ENCODE results near the gene EML5. TPM values are rescaled to one million over a fixed set of nuclear protein-coding genes. Genes with fewer than 3 reads are reported as not detected.

The EML5 gene
- total and polyA plus RNA-seq, 2 experiments from 2014 or later: 1.4 TPM; not detected in 1

GRCh38 chr14:88748288-88748687, 44.5 kb downstream of the EML5 start:
- H3K9me3 ChIP-seq (ENCODE audit: low read depth): no peaks in the 10 kb centered on the region
- H2AFZ ChIP-seq: no peak overlapping the region
- H3K79me2 ChIP-seq: no peaks in the 10 kb centered on the region
- H3K4me2 ChIP-seq: no peak overlapping the region
- no peaks in the 10 kb centered on the region for H3K36me3 ChIP-seq (replicated peaks; ENCODE audit: insufficient read depth, low read depth)
- no peaks in the 10 kb centered on the region for H3K27me3 ChIP-seq
- TF ChIP-seq EZH2 (IDR thresholded peaks at IDR 0.05; ENCODE audit: borderline replicate concordance): no peak
- TF ChIP-seq CTCF (IDR thresholded peaks at IDR 0.05; ENCODE audit: poor library complexity): no peak
- TF ChIP-seq EZH2phosphoT487 (IDR thresholded peaks at IDR 0.05; ENCODE audit: low read depth, severe bottlenecking, unreplicated experiment): no peak
- H3K9me2 ChIP-seq (replicated peaks; ENCODE audit: insufficient read depth): no peaks in the 10 kb centered on the region
- WGBS (ENCODE audit: low lambda C conversion rate, missing lambda C conversion rate): 94% methylated on average over 1 of the region's 1 CpG
- no peak for DNase-seq (ENCODE audit: low spot score)
- H3K4me3 ChIP-seq: no peak overlapping the region
- no peaks in the 10 kb centered on the region for H4K20me1 ChIP-seq (ENCODE audit: insufficient read depth, poor library complexity, severe bottlenecking)
- no peak overlapping the region for H3K27ac ChIP-seq
- H3K4me1 ChIP-seq (ENCODE audit: insufficient read depth): no peaks in the 10 kb centered on the region

GRCh38 chr14:88746052-88746451, 46.7 kb downstream of the EML5 start:
- DNase-seq (ENCODE audit: low spot score): no peak
- no peaks in the 10 kb centered on the region for H3K4me1 ChIP-seq (ENCODE audit: insufficient read depth)
- TF ChIP-seq EZH2 (IDR thresholded peaks at IDR 0.05; ENCODE audit: borderline replicate concordance) (no peak), EZH2phosphoT487 (IDR thresholded peaks at IDR 0.05; ENCODE audit: low read depth, severe bottlenecking, unreplicated experiment) (no peak), CTCF (IDR thresholded peaks at IDR 0.05; ENCODE audit: poor library complexity) (no peak)
- H3K79me2 ChIP-seq: no peaks in the 10 kb centered on the region
- no peak overlapping the region for H3K4me3 ChIP-seq
- H2AFZ ChIP-seq: no peak overlapping the region
- H4K20me1 ChIP-seq (ENCODE audit: insufficient read depth, poor library complexity, severe bottlenecking): no peaks in the 10 kb centered on the region
- no peaks in the 10 kb centered on the region for H3K27me3 ChIP-seq
- no peaks in the 10 kb centered on the region for H3K9me3 ChIP-seq (ENCODE audit: low read depth)
- 77% methylated on average over 1 of the region's 1 CpG for WGBS (ENCODE audit: low lambda C conversion rate, missing lambda C conversion rate)
- H3K27ac ChIP-seq: no peak overlapping the region
- H3K9me2 ChIP-seq (replicated peaks; ENCODE audit: insufficient read depth): no peaks in the 10 kb centered on the region
- no peaks in the 10 kb centered on the region for H3K36me3 ChIP-seq (replicated peaks; ENCODE audit: insufficient read depth, low read depth)
- no peak overlapping the region for H3K4me2 ChIP-seq

GRCh38 chr14:88737245-88737644, 55.5 kb downstream of the EML5 start:
- no peak for TF ChIP-seq EZH2phosphoT487 (IDR thresholded peaks at IDR 0.05; ENCODE audit: low read depth, severe bottlenecking, unreplicated experiment)
- TF ChIP-seq EZH2 (IDR thresholded peaks at IDR 0.05; ENCODE audit: borderline replicate concordance): no peak
- no peak for TF ChIP-seq CTCF (IDR thresholded peaks at IDR 0.05; ENCODE audit: poor library complexity)
- no peaks in the 10 kb centered on the region for H3K27me3 ChIP-seq
- H3K36me3 ChIP-seq (replicated peaks; ENCODE audit: insufficient read depth, low read depth): no peaks in the 10 kb centered on the region
- no peak for DNase-seq (ENCODE audit: low spot score)
- H3K4me3 ChIP-seq: no peak overlapping the region
- H3K27ac ChIP-seq: no peak overlapping the region
- H3K9me3 ChIP-seq (ENCODE audit: low read depth): no peaks in the 10 kb centered on the region
- no peaks in the 10 kb centered on the region for H3K9me2 ChIP-seq (replicated peaks; ENCODE audit: insufficient read depth)
- no peaks in the 10 kb centered on the region for H4K20me1 ChIP-seq (ENCODE audit: insufficient read depth, poor library complexity, severe bottlenecking)
- WGBS (ENCODE audit: low lambda C conversion rate, missing lambda C conversion rate): 95% methylated on average over 9 of the region's 9 CpGs
- H3K4me2 ChIP-seq: no peak overlapping the region
- H3K4me1 ChIP-seq (ENCODE audit: insufficient read depth): no peaks in the 10 kb centered on the region
- H2AFZ ChIP-seq: no peak overlapping the region
- no peaks in the 10 kb centered on the region for H3K79me2 ChIP-seq

- Histone ChIP-seq H3K27me3 (no peaks in the 10 kb centered on the region), H3K4me3 (no peak overlapping the region), H3K4me2 (no peak overlapping the region), H3K36me3 (replicated peaks; ENCODE audit: insufficient read depth, low read depth) (no peaks in the 10 kb centered on the region), H3K9me3 (ENCODE audit: low read depth) (peaks cover 6% of the 10 kb centered on the region), H4K20me1 (ENCODE audit: insufficient read depth, poor library complexity, severe bottlenecking) (no peaks in the 10 kb centered on the region), H3K27ac (no peak overlapping the region), H2AFZ (no peak overlapping the region), H3K79me2 (no peaks in the 10 kb centered on the region), H3K4me1 (ENCODE audit: insufficient read depth) (no peaks in the 10 kb centered on the region), H3K9me2 (replicated peaks; ENCODE audit: insufficient read depth) (no peaks in the 10 kb centered on the region)
- WGBS (ENCODE audit: low lambda C conversion rate, missing lambda C conversion rate): 81% methylated on average over 2 of the region's 2 CpGs
- no peak for DNase-seq (ENCODE audit: low spot score)
- TF ChIP-seq EZH2phosphoT487 (IDR thresholded peaks at IDR 0.05; ENCODE audit: low read depth, severe bottlenecking, unreplicated experiment) (no peak), EZH2 (IDR thresholded peaks at IDR 0.05; ENCODE audit: borderline replicate concordance) (no peak), CTCF (IDR thresholded peaks at IDR 0.05; ENCODE audit: poor library complexity) (no peak)
Measured at GRCh38 chr14:88733121-88733520, 59.6 kb downstream of the EML5 start.
